Gastrocnemius medialis (tissue), 4 donors: ENCODE measurements around the gene CLDN12.

ENCODE experiments used
- POLR2A ChIP-seq, 2 donors: fragments of 450-650 bp; IDR thresholded peaks; one replicate each; pipeline ENCODE4 v1.6.1; 2017; ENCODE audit warnings: antibody characterized with exemption in 2 of 2, mild to moderate bottlenecking in 2 of 2, moderate library complexity in 2 of 2
- TF ChIP-seq, protein P1 (sequence below), 5 experiments: fragments of 450-650 bp in 3 of 5; fragments of 200-600 bp in 2 of 5; sonication (generic) in 2 of 5; IDR thresholded peaks in 4 of 5; conservative IDR thresholded peaks in 1 of 5; 1 replicate in 4 of 5; 2 replicates in 1 of 5; pipeline ENCODE4 v1.5.1; 2016 to 2019; ENCODE audit warnings: antibody characterized with exemption in 5 of 5, mild to moderate bottlenecking in 3 of 5, moderate library complexity in 3 of 5

DNA sequence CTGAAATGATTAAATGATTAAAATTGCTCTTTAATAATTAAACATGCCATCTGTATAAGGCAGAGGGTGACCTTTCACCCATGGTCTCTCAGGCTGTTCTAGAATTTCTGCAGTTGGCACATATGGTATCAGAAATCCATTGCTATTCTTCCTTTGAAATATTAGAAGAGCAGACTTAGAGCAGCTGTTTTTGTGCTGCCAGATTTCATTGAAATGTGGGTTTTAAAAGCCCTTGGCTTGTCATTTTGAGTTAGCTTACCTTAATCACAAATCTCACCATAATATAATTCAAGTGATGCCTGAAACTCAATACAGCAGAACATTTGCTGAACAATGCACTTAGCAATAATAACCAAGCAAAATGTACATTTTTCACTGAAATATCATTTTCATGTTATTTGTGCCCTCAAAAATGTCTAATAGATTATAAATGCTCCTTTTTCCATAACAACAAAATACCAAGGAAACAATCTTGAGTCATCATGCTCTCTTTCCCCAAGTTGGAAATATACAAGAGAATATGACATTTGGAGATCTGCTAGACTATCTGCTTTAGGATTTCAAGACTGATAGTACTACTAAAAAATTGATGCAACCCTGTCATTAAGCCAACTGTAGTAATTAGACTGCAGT is 50.1 kb downstream of the CLDN12 start:
- TF ChIP-seq, protein P1, sequence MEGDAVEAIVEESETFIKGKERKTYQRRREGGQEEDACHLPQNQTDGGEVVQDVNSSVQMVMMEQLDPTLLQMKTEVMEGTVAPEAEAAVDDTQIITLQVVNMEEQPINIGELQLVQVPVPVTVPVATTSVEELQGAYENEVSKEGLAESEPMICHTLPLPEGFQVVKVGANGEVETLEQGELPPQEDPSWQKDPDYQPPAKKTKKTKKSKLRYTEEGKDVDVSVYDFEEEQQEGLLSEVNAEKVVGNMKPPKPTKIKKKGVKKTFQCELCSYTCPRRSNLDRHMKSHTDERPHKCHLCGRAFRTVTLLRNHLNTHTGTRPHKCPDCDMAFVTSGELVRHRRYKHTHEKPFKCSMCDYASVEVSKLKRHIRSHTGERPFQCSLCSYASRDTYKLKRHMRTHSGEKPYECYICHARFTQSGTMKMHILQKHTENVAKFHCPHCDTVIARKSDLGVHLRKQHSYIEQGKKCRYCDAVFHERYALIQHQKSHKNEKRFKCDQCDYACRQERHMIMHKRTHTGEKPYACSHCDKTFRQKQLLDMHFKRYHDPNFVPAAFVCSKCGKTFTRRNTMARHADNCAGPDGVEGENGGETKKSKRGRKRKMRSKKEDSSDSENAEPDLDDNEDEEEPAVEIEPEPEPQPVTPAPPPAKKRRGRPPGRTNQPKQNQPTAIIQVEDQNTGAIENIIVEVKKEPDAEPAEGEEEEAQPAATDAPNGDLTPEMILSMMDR (IDR thresholded peaks at IDR 0.05 in 4 of 5, conservative IDR thresholded peaks at IDR 0.05 in 1 of 5): no peak
- TF ChIP-seq POLR2A (IDR thresholded peaks at IDR 0.05): no peak
